22Rv1 (cell line): ENCODE data around the gene RELB.
A peak's percentile ranks its signal among the peaks of the same experiment; 100 is the strongest.

Experiments used
- H3K27ac ChIP-seq: fragments of 450-650 bp; 2 replicates; pipeline ENCODE4 v1.5.1; 2017
- ZFX ChIP-seq: fragments of 450-650 bp; IDR thresholded peaks from 2 replicates; pipeline ENCODE4 v1.6.1; 2017; ENCODE audit warnings: antibody characterized with exemption, borderline replicate concordance
- TF ChIP-seq, protein P1 (sequence below): fragments of 450-650 bp; IDR thresholded peaks from 2 replicates; pipeline ENCODE4 v1.5.1; 2017; ENCODE audit warnings: mild to moderate bottlenecking

The RELB gene

DNA sequence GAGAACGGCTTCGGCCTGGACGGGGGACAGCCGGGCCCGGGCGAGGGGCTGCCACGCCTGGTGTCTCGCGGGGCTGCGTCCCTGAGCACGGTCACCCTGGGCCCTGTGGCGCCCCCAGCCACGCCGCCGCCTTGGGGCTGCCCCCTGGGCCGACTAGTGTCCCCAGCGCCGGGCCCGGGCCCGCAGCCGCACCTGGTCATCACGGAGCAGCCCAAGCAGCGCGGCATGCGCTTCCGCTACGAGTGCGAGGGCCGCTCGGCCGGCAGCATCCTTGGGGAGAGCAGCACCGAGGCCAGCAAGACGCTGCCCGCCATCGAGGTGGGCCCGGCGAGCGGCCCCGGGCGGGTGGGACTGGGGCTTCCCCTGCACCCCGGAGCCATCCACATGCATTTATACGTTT lies 10.7 kb downstream of the RELB start:
- TF ChIP-seq ZFX = no peak
- TF ChIP-seq, protein P1, sequence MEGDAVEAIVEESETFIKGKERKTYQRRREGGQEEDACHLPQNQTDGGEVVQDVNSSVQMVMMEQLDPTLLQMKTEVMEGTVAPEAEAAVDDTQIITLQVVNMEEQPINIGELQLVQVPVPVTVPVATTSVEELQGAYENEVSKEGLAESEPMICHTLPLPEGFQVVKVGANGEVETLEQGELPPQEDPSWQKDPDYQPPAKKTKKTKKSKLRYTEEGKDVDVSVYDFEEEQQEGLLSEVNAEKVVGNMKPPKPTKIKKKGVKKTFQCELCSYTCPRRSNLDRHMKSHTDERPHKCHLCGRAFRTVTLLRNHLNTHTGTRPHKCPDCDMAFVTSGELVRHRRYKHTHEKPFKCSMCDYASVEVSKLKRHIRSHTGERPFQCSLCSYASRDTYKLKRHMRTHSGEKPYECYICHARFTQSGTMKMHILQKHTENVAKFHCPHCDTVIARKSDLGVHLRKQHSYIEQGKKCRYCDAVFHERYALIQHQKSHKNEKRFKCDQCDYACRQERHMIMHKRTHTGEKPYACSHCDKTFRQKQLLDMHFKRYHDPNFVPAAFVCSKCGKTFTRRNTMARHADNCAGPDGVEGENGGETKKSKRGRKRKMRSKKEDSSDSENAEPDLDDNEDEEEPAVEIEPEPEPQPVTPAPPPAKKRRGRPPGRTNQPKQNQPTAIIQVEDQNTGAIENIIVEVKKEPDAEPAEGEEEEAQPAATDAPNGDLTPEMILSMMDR = no peak
- no peak overlapping the region for H3K27ac ChIP-seq

DNA sequence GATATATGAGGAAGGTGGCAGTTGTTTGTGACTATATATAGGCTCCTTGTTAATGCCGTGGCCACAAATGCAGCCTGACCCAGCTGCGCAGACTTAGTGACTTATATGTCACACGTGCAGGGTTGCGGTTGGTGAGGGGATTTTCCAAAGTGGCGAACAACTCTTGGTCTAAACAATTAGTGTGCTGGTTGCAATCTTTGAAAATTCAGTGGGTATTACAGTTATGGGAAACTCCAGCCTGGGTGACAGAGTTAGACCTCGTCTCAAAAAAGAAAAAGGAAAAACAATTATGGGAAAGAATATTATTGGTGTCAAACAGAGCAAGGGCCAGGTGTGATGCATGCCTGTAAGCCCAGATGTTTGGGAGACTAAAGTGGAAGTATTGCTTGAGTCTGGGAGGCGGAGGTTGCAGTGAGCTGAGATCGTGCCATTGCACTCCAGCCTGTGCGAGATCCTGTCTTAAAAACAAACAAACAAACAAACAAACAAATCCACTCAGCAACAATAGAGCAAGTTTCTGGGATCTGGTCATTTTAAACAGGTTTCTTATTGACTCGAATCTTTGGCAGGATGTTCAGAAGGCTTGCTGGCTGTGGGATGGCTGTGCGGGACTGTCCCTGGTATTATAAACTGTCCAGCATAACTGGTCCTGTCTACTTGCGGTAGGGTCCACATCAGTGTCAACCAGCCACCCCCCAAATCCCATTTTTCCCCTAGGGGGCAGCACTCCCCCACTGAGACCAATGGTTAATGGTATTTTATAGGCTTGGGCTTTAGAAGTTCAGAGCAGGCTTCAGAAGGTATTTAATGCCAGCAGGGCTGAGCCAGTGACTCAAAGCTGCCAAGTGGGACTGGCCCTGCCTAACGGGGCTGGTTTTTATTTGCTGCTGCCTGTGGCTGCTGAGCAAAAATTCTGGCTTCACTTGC lies 15.4 kb downstream of the RELB start:
- no peak overlapping the region for H3K27ac ChIP-seq
- TF ChIP-seq, protein P1 = peak; percentile 74
- TF ChIP-seq ZFX = no peak

DNA sequence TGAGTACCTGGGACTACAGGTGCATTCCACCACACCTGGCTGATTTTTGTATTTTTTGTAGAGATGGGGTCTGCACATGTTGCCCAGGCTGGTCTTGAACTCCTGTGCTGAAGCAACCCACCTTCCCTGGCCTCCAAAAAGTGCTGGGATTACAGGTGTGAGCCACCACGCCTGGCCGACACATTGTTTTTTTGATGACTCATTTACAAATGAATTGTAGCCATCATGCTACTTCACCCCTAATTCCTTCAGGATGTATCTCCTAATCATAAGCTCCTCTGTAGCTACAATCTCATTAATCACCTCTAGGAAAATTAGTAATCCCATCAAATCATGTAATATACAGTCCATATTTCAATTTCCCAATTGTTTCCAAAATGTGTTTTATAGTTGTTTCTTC lies 17.9 kb downstream of the RELB start:
- no peak for TF ChIP-seq ZFX
- TF ChIP-seq, protein P1 = no peak
- H3K27ac ChIP-seq = no peak overlapping the region

DNA sequence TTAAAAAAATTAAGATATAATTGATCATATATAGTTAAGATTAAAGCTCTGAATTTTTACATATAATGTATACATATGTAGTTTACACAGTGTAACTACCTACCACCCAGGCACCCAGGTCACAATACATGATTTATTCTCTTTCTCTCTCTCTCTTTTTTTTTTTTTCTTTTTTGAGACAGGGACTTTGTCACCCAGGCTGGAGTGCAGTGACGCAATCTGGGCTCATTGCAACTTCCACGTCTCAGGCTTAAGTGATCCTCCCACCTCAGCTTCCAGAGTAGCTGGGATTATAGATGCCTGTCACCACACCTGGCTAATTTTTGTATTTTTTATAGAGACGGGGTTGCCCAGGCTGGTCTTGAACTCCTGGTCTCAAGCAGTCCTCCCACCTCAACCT lies 18.8 kb downstream of the RELB start:
- TF ChIP-seq, protein P1 = no peak
- no peak for TF ChIP-seq ZFX
- no peak overlapping the region for H3K27ac ChIP-seq

DNA sequence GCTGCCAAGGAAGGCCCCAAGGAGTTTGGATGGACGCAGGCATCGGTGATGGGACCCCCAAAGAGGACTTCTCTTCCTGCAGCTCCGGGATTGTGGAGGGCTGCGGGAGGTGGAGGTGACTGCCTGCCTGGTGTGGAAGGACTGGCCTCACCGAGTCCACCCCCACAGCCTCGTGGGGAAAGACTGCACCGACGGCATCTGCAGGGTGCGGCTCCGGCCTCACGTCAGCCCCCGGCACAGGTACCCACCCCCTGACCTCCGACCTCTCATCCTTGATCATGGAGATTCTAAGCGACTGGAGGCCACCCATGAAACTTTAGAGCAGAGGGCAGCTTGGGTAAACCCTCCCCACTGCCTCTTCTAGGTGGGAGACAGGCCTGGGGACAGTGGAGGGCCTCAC lies 20.7 kb downstream of the RELB start:
- H3K27ac ChIP-seq = no peak overlapping the region
- TF ChIP-seq, protein P1 = no peak
- no peak for TF ChIP-seq ZFX

DNA sequence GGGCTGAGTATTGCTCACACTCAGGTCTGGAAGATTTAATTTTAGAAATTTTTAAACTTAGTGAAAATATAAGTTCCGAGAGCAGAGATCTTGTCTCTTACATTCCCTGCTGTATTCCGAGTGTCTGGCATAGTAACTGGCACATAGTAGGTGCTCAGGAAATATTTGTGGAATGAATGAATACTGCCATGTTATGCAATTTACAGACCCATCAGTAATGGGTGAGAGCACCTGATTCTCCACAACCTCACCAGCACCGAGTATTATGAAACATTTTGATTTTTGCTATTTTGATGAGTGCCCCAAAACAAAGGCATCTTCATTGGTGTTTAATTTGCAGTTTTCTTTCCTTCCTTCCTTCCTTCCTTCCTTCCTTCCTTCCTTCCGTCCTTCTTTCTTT lies 21.8 kb downstream of the RELB start:
- TF ChIP-seq, protein P1 = no peak
- H3K27ac ChIP-seq = no peak overlapping the region

DNA sequence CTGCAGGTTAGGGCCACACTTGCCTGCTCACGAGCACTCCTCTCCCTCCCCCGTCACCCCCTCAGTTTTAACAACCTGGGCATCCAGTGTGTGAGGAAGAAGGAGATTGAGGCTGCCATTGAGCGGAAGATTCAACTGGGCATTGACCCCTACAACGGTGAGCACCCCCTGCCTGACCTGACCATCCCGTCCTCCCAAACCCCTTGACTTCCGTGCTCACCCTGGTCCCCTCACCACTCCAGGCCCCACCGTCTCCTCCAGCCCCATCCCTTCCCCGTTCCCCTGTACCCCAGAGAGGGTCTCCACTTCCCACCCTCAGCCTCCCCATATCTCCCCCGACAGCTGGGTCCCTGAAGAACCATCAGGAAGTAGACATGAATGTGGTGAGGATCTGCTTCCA lies 24.0 kb downstream of the RELB start:
- no peak overlapping the region for H3K27ac ChIP-seq
- TF ChIP-seq, protein P1 = no peak
- TF ChIP-seq ZFX = no peak
